NCI-H146 treated with DMSO at 0.1 percent for 48 hours (cell line): ENCODE data around the gene ARSB.

ENCODE experiments used
- DNase-seq: peaks from one replicate; lab custom pipeline; 2025; ENCODE audit not compliant: unreplicated experiment; lab: John Stamatoyannopoulos, UW

ARSB gene

GRCh38 chr5:78985116-78985724, at the start of gene ARSB:
TSS of gene ARSB (minus strand) at chr5:78985310. CDS start at chr5:78985248, 62 bp downstream.
- DNase-seq = peak; percentile 52

- DNase-seq = no peak
These were observed 47.7 kb upstream of the ARSB start for GRCh38 chr5:79032782-79033181.

- DNase-seq = no peak
These were observed 47.1 kb upstream of the ARSB start for GRCh38 chr5:79032031-79032695.

GRCh38 chr5:79031485-79031867, 46.4 kb upstream of the ARSB start:
- no peak for DNase-seq

- DNase-seq = no peak
These were observed 45.8 kb upstream of the ARSB start for GRCh38 chr5:79030663-79031484.

GRCh38 chr5:79025054-79025472, 40.0 kb upstream of the ARSB start:
- peak; percentile 60 for DNase-seq

GRCh38 chr5:79023947-79024346, 38.8 kb upstream of the ARSB start:
- DNase-seq = no peak

GRCh38 chr5:79023348-79023747, 38.2 kb upstream of the ARSB start:
- DNase-seq = no peak

GRCh38 chr5:79022771-79023170, 37.7 kb upstream of the ARSB start:
- DNase-seq = no peak

- DNase-seq = peak; percentile 44
These were observed 36.6 kb upstream of the ARSB start for GRCh38 chr5:79021753-79022152.

- peak; percentile 68 for DNase-seq
These were observed 35.9 kb upstream of the ARSB start for GRCh38 chr5:79020861-79021561.

- DNase-seq = no peak
These were observed 29.5 kb upstream of the ARSB start for GRCh38 chr5:79014631-79015030.

GRCh38 chr5:79011869-79012268, 26.8 kb upstream of the ARSB start:
- no peak for DNase-seq

- no peak for DNase-seq
These were observed 26.2 kb upstream of the ARSB start for GRCh38 chr5:79011219-79011836.

GRCh38 chr5:79008362-79008761, 23.3 kb upstream of the ARSB start:
- no peak for DNase-seq

- DNase-seq = no peak
These were observed 22.8 kb upstream of the ARSB start for GRCh38 chr5:79007872-79008271.

- DNase-seq = no peak
These were observed 21.0 kb upstream of the ARSB start for GRCh38 chr5:79005936-79006631.

GRCh38 chr5:79005151-79005550, 20.0 kb upstream of the ARSB start:
- DNase-seq = no peak

GRCh38 chr5:79002374-79002773, 17.3 kb upstream of the ARSB start:
- no peak for DNase-seq

- DNase-seq = no peak
These were observed 16.4 kb upstream of the ARSB start for GRCh38 chr5:79001471-79001870.
